Mesenchymal stem cell (in vitro differentiated cells and primary cell): ENCODE data around the gene DDX52.

Experiments
- DNase-seq: peaks from one replicate; pipeline ENCODE4 v3.0.0-alpha.2; 2013
- H2AFZ ChIP-seq: one replicate; pipeline ENCODE4 v1.6.1; 2013; ENCODE audit warnings: low read depth, mild to moderate bottlenecking, control low read depth, inconsistent platforms, low read length, moderate library complexity
- H2AK5ac ChIP-seq: 2 replicates; pipeline ENCODE4 v1.6.1; 2013; ENCODE audit warnings: low read length, moderate library complexity, mild to moderate bottlenecking, inconsistent platforms; ENCODE audit not compliant: severe bottlenecking
- H2BK120ac ChIP-seq: one replicate; pipeline ENCODE4 v1.6.1; 2013; ENCODE audit warnings: low read depth, mild to moderate bottlenecking, inconsistent platforms, low read length, moderate library complexity
- H2BK12ac ChIP-seq, 2 experiments: one replicate each; pipeline ENCODE4 v1.6.1; 2013; ENCODE audit warnings: inconsistent platforms in 2 of 2, low read length in 2 of 2, mild to moderate bottlenecking in 2 of 2, moderate library complexity in 2 of 2, control low read depth in 1 of 2
- H2BK15ac ChIP-seq: one replicate; pipeline ENCODE4 v1.6.1; 2013; ENCODE audit warnings: mild to moderate bottlenecking, low read depth, inconsistent platforms; ENCODE audit not compliant: poor library complexity, severe bottlenecking
- H2BK5ac ChIP-seq: 2 replicates; pipeline ENCODE4 v1.6.1; 2013; ENCODE audit warnings: low read depth, mild to moderate bottlenecking, low read length, control low read depth, inconsistent platforms; ENCODE audit not compliant: poor library complexity, severe bottlenecking
- H3K14ac ChIP-seq, 2 experiments: one replicate each; pipeline ENCODE4 v1.6.1; 2013; ENCODE audit warnings: inconsistent platforms in 2 of 2, low read length in 2 of 2, control low read depth in 1 of 2, mild to moderate bottlenecking in 1 of 2, moderate library complexity in 1 of 2
- H3K18ac ChIP-seq, 2 experiments: one replicate each; pipeline ENCODE4 v1.6.1; 2013; ENCODE audit warnings: inconsistent platforms in 2 of 2, low read length in 2 of 2, control low read depth in 1 of 2, low read depth in 1 of 2, mild to moderate bottlenecking in 1 of 2
- H3K23ac ChIP-seq, 2 experiments: one replicate each; pipeline ENCODE4 v1.6.1; 2013; ENCODE audit warnings: inconsistent platforms in 2 of 2, low read length in 2 of 2, mild to moderate bottlenecking in 2 of 2, moderate library complexity in 2 of 2, control low read depth in 1 of 2
- H3K27ac ChIP-seq: 2 replicates; pipeline ENCODE4 v1.5.1; 2013; ENCODE audit warnings: mild to moderate bottlenecking, moderate library complexity, low read length, control low read depth, inconsistent platforms; ENCODE audit not compliant: poor library complexity, severe bottlenecking
- H3K27me3 ChIP-seq, 2 experiments: 2 replicates each; pipeline versions ENCODE4 v1.6.1 to v1.7.0; 2013; ENCODE audit warnings: low read length in 2 of 2, mild to moderate bottlenecking in 2 of 2, moderate library complexity in 2 of 2, control low read depth in 1 of 2, inconsistent platforms in 1 of 2; ENCODE audit not compliant: control insufficient read depth in 1 of 2, insufficient read depth in 1 of 2
- H3K36me3 ChIP-seq, 2 experiments: 2 replicates each; pipeline versions ENCODE4 v1.6.1 to v1.7.0; 2013; ENCODE audit warnings: low read length in 2 of 2, control low read depth in 1 of 2, inconsistent platforms in 1 of 2, low read depth in 1 of 2, mild to moderate bottlenecking in 1 of 2; ENCODE audit not compliant: insufficient read depth in 2 of 2, control insufficient read depth in 1 of 2
- H3K4ac ChIP-seq, 2 experiments: one replicate each; pipeline ENCODE4 v1.6.1; 2013; ENCODE audit warnings: inconsistent platforms in 2 of 2, low read length in 2 of 2, mild to moderate bottlenecking in 2 of 2, moderate library complexity in 2 of 2, control low read depth in 1 of 2, low read depth in 1 of 2
- H3K4me1 ChIP-seq: 2 replicates; pipeline ENCODE4 v1.6.1; 2013; ENCODE audit warnings: low read depth, low read length, control low read depth; ENCODE audit not compliant: control insufficient read depth, insufficient read depth
- H3K4me2 ChIP-seq: 2 replicates; pipeline ENCODE4 v1.6.1; 2013; ENCODE audit warnings: low read length, mild to moderate bottlenecking, inconsistent platforms; ENCODE audit not compliant: poor library complexity, severe bottlenecking
- H3K4me3 ChIP-seq, 2 experiments: 2 replicates each; pipeline versions ENCODE4 v1.5.1 to v1.7.0; 2013; ENCODE audit warnings: low read length in 2 of 2, mild to moderate bottlenecking in 2 of 2, control low read depth in 1 of 2, low read depth in 1 of 2; ENCODE audit not compliant: insufficient read depth in 1 of 2
- H3K79me1 ChIP-seq: replicated peaks from 2 replicates; pipeline ENCODE4 v1.6.1; 2013; ENCODE audit warnings: mild to moderate bottlenecking, control low read depth, low read length, inconsistent platforms; ENCODE audit not compliant: poor library complexity, severe bottlenecking
- H3K9ac ChIP-seq: 2 replicates; pipeline ENCODE4 v1.7.0; 2013; ENCODE audit warnings: mild to moderate bottlenecking, low read length, moderate library complexity
- H3K9me3 ChIP-seq: 2 replicates; pipeline ENCODE4 v1.7.0; 2013; ENCODE audit warnings: mild to moderate bottlenecking, low read length; ENCODE audit not compliant: control insufficient read depth
- H4K8ac ChIP-seq: one replicate; pipeline ENCODE4 v1.6.1; 2013; ENCODE audit warnings: inconsistent platforms, mild to moderate bottlenecking, low read length, moderate library complexity
- H4K91ac ChIP-seq: one replicate; pipeline ENCODE4 v1.6.1; 2013; ENCODE audit warnings: mild to moderate bottlenecking, low read length, inconsistent platforms
- WGBS: methylation state at CpG from one replicate; pipeline ENCODE4 v1.1.7; 2013; ENCODE audit warnings: mixed read lengths; 5-methylcytosine and 5-hydroxymethylcytosine counted together

DDX52 gene

DNA sequence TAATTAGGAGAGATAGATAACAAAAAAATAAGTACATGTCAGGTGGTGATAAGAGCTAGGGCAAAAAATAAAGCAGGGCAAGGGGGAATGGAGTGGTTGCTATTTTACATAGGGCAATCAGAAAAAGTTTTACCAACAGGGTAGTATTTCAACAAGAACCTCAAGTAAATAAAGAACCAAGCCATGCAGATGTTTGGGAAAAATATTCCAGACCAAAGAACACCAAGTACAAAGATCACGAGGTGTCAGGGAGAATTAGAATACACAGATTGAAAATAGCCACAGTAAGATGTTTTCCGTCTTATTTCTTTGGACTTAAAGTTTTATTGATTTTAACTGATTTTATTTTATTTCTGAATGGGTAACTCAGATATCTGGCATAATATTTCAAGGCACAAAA, 45.1 kb downstream of the DDX52 start:
- H3K79me1 ChIP-seq, result peaks cover 19% of the 10 kb centered on the region
- H3K4ac ChIP-seq, result no peak overlapping the region
- H3K27me3 ChIP-seq, result no peaks in the 10 kb centered on the region
- H3K9ac ChIP-seq, result no peak overlapping the region
- no peak overlapping the region for H2BK12ac ChIP-seq
- H3K4me2 ChIP-seq, result no peak overlapping the region
- no peaks in the 10 kb centered on the region for H3K4me1 ChIP-seq
- H3K4me3 ChIP-seq, result no peak overlapping the region
- no peak overlapping the region for H3K18ac ChIP-seq
- no peak overlapping the region for H2BK120ac ChIP-seq
- DNase-seq, result no peak
- no peak overlapping the region for H2BK5ac ChIP-seq
- no peak overlapping the region for H3K27ac ChIP-seq
- H2AFZ ChIP-seq, result no peak overlapping the region
- no peak overlapping the region for H3K23ac ChIP-seq
- H3K14ac ChIP-seq, result no peak overlapping the region
- no peaks in the 10 kb centered on the region for H3K9me3 ChIP-seq
- H4K8ac ChIP-seq, result no peak overlapping the region
- H2BK15ac ChIP-seq, result no peak overlapping the region
- H2AK5ac ChIP-seq, result no peak overlapping the region
- peaks cover 13 to 65% of the 10 kb centered on the region in 2 experiments for H3K36me3 ChIP-seq
- H4K91ac ChIP-seq, result no peak overlapping the region
- 100% methylated on average over 1 of the region's 2 CpGs for WGBS

DNA sequence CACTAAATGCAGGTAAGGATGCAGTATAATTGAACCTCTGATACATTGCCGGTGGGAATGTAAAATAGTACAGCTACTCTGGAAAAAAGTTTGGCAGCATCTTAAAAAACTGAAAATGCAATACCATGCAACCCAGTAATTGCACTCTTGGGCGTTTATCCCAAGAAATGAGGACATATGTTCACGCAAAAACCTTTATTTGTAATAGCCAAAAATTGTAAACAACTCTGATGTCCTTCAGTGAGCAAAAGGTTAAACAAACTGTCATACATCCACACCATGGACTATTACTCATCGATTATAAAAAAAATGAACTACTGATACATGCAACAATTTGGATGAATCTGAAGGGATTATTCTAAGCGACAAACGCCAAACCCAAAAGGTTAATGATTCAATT, 51.0 kb downstream of the DDX52 start:
- Histone ChIP-seq H3K27ac (no peak overlapping the region), H3K4me1 (no peaks in the 10 kb centered on the region), H3K79me1 (peaks cover 11% of the 10 kb centered on the region), H2BK12ac (no peak overlapping the region), H2AFZ (no peak overlapping the region), H4K91ac (no peak overlapping the region), H3K4me2 (no peak overlapping the region), H3K27me3 (no peaks in the 10 kb centered on the region), H3K9ac (no peak overlapping the region), H3K4me3 (no peak overlapping the region), H3K4ac (no peak overlapping the region), H2BK120ac (no peak overlapping the region), H3K36me3 (peaks cover 7 to 78% of the 10 kb centered on the region in 2 experiments), H4K8ac (no peak overlapping the region), H2BK15ac (no peak overlapping the region), H3K18ac (no peak overlapping the region), H3K9me3 (no peaks in the 10 kb centered on the region), H3K23ac (no peak overlapping the region), H2BK5ac (no peak overlapping the region), H2AK5ac (no peak overlapping the region), H3K14ac (no peak overlapping the region)
- DNase-seq, result peak; percentile 3
- WGBS, result 74% methylated on average over 4 of the region's 6 CpGs

DNA sequence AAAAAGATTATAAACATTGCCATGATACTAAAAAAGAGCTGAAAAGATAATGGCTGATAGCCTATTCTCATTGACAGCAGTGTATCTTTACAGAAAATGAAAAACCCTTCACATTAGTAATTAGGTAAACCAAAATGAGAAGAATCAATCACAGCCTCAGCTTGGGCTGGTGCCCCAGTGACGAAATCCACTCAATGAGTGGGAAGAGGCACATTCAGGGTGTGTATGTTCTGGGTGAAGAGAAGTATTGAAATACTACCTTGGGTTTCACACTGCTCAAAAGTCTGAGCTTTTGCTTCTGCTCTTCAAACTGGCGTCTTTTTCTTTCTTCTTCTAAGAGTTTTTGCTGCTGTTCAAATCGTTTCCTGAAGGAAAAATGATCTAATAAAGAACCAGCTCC, 58.2 kb downstream of the DDX52 start:
- Histone ChIP-seq H2AFZ (no peak overlapping the region), H3K18ac (no peak overlapping the region), H3K4ac (no peak overlapping the region), H2BK12ac (no peak overlapping the region), H3K4me2 (no peak overlapping the region), H3K4me3 (no peak overlapping the region), H4K91ac (no peak overlapping the region), H3K14ac (no peak overlapping the region), H3K79me1 (peaks cover 10% of the 10 kb centered on the region), H4K8ac (no peak overlapping the region), H3K9me3 (no peaks in the 10 kb centered on the region), H3K36me3 (peaks cover 28 to 83% of the 10 kb centered on the region in 2 experiments), H3K27me3 (no peaks in the 10 kb centered on the region), H2AK5ac (no peak overlapping the region), H3K23ac (no peak overlapping the region), H2BK5ac (no peak overlapping the region), H3K27ac (no peak overlapping the region), H3K9ac (no peak overlapping the region), H3K4me1 (no peaks in the 10 kb centered on the region), H2BK15ac (no peak overlapping the region), H2BK120ac (no peak overlapping the region)
- 95% methylated on average over 2 of the region's 3 CpGs for WGBS
- DNase-seq, result no peak

DNA sequence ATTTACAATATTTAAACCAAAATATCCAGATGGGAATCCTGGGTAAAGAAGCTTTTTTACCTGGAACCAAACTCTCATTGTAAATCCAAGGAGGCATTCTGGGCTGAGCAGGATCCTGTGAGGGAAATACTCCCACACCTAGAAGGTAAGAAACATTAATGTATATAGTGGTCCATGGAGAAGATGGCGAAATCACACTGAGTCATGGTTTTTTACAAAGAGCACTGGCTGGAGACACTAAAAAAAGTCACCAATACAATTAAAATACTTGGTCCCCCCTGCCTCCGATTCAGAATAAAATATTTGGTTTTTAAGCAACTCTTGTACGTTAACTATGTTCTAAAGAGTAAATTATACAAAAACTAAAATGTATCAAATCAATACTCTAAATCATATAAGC, 67.0 kb downstream of the DDX52 start:
- H3K4me3 ChIP-seq, result no peak overlapping the region

More for the DNA sequence above, 67.0 kb downstream of the DDX52 start:
- H3K18ac ChIP-seq, result no peak overlapping the region
- H2BK120ac ChIP-seq, result no peak overlapping the region
- no peaks in the 10 kb centered on the region for H3K4me1 ChIP-seq
- H4K91ac ChIP-seq, result no peak overlapping the region
- H2AFZ ChIP-seq, result no peak overlapping the region
- peaks cover 26 to 93% of the 10 kb centered on the region in 2 experiments for H3K36me3 ChIP-seq
- no peak overlapping the region for H3K9ac ChIP-seq
- WGBS, result no CpG with 5 or more reads among the region's 3 CpGs
- no peak overlapping the region for H2BK15ac ChIP-seq
- DNase-seq, result peak; percentile 30
- no peak overlapping the region for H2BK12ac ChIP-seq
- H3K4ac ChIP-seq, result no peak overlapping the region
- H3K27me3 ChIP-seq, result no peaks in the 10 kb centered on the region
- no peak overlapping the region for H2BK5ac ChIP-seq
- H3K4me2 ChIP-seq, result no peak overlapping the region
- no peak overlapping the region for H3K23ac ChIP-seq
- H3K27ac ChIP-seq, result no peak overlapping the region
- no peak overlapping the region for H2AK5ac ChIP-seq
- H3K9me3 ChIP-seq, result peaks cover 7% of the 10 kb centered on the region
- H4K8ac ChIP-seq, result no peak overlapping the region
- no peak overlapping the region for H3K14ac ChIP-seq
- peaks cover 11% of the 10 kb centered on the region for H3K79me1 ChIP-seq
